Measurements from ENCODE around the gene RALGAPA2.

The RALGAPA2 gene

DNA sequence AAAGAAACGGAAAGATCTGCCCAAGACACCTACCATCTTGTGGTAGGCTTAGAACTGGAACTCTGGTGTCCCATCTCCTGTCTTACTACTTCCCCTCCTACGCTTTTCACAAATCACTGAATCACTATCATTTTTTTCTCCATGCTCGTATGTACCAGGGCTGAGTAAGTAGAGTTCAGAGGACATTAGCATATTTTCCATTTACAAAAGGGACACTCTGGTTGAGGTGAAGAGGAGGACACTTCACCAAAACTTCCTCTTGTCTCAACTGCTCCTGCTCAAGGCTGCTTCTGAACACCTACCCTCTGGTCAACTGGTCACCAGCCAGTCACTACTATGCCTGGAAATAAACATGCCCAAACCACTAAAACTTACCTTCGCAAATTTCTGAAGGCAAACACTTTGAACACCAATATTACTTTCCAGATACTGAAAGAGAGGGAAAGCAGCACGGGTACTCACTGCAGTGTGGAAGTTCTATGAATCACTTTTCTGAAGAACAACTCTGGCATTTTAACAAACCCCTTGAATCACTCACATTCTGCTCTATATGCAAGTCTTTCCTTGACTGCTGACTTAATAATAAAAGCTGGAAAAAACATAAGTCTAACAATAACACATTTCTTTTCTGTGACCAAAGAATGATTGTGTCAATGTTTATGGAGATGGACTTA is 221.2 kb downstream of the RALGAPA2 start:
- DNase-seq, result no peak

DNA sequence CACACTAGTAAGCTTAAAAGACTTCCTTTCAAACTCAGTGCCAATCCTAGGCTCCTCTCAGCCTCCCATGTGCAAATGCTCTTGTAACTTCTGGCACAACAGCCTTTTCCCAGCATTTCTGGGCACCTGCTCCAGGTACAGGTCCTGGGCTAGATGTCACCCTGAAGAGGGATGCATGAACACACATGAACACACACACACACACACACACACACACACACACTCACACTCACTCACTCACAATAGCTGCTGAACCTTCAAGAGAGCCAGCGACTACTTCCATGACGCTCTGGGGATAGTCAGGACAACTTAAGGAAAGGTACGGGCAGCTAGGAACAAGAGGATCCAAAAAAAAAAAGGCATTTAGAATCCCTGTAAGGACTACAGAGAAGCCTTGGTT is 221.8 kb downstream of the RALGAPA2 start:
- no peak for DNase-seq

DNA sequence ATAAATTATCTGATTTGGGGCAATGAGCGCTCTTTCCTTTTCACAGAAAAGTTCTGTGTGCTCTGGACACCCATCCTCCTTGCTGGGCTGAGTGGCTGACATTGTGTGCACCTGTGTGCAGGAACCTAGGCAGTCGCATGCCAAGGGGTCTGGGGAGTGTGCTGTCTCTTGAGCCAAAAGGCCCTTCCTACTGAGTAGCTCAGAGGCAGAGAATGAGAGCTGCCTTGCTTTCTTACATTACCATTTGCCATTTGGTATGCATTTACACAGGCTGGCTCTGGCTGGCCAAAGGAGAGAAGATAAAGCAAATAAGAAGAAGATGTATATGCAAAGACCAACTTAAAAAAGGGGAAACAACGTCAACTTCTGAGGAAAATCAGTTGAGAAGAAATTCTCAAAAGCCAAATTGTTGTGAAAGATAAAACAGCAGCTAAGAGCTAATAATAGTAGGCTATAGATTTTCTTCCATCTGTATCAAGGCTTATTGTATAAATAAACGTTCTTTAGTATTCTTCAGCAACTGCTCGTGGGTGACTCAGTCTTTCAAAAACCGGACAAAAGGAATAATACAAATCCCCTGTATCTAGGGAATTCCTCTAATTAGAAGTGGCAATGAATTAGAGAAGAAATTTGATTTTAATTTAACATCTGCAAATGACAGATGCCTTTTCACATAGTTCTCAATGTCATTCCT is 222.6 kb downstream of the RALGAPA2 start:
- no peak for DNase-seq

DNA sequence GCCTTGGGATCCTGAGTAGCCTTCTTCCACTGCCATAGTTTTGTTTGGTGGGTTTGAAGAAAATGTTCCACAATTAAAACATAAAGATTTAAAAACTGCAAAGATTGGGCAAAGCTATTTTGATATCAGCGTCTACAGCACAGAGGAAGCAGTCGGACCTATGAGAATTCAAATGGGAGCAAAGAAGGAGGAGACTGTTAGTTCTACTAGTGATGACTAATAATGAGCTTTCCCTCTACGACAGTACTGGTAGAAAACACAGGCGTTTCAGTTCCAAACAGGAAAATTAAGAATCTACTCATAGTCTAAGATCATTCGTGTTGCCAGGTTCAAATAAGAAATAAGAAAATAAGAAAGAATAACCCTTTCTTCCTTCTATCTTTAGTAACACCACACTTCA is 223.4 kb downstream of the RALGAPA2 start:
- DNase-seq, result no peak

DNA sequence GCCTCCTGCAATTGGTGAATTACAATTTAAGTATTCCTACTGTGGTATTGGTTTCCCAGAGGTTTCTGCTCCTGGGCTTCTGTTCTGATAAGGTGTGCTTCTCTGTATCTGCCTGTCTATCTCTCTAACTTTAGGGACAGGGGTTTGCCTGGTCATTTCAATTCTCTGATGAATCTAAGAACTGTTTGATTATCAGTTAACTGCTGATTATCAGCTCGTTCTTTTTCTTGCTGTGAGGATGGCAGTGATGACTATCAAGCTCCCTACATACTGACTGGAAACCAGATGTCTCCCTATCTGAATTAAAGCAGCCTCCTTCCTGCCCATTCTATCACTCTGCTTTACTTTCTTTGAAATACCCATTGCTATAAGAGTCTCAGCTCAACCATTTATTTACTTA is 224.1 kb downstream of the RALGAPA2 start:
- DNase-seq, result no peak

DNA sequence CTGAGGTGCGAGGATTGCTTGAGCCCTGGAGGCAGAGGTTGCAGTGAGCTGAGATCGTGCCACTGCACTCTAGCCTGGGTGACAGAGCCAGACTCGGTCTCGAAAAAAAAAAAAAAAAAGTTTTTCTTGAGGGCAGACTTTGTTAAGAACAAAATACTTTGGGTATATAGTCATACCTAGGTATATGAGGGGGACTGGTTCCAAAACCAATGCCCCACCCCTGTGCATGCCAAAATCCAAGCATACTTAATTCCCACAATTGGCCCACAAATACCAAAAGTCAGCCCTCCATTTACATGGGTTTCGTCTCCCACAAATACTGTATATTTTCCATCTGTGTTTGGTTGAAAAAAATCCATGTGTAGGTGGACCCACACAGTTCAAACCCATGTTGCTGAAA is 224.6 kb downstream of the RALGAPA2 start:
- DNase-seq, result no peak

DNA sequence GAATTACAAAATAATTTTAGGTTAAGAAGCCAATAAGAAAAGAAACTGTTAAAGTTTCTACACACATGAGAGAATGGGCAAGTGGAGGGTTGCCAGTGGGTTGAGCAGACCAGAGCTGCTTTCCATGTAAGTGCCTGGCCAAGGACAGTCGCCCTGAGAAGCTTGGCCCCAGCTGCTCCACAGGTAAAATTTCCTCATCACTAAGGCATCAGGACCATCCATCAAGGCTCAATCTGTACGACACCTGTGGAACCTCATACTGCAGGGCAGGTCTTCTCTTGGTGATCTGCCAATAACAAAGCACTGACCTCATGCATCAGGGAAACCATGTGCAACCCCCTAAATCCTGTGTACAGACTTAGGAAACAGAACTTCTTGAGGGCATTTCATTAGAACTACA is 229.1 kb downstream of the RALGAPA2 start:
- no peak for DNase-seq

DNA sequence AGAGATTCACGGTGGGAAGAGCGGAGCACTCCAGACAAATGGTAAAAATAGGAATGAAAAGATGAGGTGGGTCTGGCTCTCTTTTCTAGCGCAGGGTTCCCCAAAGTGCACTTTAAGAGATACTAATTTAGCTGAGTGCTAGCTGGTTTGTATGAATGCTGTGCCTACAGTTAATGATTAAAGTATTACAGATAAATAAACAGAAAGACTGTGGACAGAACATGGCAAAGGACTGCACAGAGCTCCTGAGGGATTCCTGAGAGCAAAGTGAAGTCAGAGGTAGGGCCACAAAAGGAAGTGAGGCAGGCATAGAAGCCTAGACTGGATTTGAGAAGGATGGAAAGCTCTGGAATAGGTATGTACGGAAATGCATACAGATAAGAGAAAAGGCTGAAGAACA is 230.0 kb downstream of the RALGAPA2 start:
- no peak for DNase-seq

DNA sequence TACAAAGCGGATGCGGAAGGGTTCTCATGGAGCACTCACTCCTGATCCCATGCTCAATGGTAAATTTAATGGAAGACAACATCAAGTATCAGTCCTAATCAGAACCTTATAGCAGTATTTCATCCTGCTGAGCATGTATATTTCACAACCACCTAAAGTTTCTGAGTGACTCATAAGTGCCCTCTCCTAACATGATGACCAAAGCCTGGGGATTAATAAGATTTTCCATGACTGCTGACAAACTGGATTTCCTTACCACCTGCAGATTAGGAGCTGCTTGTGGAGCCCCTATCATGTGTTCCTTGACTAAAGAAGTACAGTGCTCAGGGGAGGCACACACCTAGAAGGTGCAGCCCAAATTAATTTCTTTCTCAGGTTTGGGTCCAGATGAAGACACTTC is 231.8 kb downstream of the RALGAPA2 start:
- DNase-seq, result no peak

DNA sequence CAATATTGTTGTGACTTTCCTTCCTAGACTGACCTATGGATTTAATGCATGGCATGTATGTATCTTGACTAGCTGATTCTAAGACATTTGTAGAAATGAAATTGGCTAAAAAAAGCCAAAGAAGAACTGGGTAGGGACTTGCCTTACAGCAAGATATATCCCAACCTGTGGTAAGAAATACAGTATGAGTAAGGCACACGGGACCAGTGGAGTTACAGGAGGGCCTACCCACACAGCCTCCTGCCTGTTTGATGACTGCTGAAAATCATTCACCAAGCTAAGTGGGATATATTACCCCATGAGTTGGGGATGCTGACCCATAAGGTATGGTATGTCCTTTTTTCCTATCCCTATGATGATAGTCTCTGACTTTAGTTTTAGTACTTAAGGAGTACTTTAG is 232.3 kb downstream of the RALGAPA2 start:
- no peak for DNase-seq

DNA sequence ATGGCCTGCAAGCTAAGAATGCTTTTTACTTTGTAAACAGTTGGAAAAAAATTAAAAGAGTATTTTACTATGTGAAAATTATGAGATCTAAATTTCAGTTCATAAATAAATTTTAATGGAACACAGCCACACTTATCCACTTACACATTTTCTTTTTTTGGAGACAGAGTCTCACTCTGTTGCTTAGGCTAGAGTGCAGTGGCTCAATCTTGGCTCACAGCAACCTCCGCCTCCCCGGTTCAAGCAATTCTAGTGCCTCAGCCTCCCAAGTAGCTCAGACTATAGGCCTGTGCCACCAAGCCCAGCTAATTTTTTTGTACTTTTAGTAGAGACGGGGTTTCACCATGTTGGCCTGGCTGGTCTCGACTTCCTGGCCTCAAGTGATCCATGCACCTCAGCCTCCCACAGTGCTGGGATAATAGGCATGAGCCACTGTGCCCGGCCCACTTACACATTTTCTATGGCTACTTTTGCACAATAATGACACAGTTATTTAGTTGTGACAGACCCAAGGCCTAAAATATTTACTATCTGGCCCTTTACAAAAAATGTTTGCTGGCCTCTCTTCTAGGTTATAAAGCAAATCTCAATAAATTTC is 234.9 kb downstream of the RALGAPA2 start:
- no peak for DNase-seq

DNA sequence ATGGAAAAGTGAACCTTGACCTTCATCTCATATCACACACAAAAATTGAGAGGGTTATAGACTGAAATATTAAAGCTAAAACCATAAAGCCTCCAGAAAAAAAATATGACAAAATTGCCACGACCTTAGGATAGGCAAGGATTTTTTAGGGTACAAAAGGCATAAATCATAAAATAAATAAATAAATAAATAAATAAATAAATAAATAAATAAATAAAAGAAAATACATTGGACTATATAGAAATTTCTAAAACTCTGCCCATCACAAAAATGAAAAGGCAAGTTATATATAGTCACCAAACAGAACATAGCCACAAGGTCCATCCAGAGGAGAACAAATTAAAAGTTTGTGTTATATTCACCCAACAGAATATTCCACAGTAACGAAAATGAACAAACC is 235.9 kb downstream of the RALGAPA2 start:
- DNase-seq, result no peak

DNA sequence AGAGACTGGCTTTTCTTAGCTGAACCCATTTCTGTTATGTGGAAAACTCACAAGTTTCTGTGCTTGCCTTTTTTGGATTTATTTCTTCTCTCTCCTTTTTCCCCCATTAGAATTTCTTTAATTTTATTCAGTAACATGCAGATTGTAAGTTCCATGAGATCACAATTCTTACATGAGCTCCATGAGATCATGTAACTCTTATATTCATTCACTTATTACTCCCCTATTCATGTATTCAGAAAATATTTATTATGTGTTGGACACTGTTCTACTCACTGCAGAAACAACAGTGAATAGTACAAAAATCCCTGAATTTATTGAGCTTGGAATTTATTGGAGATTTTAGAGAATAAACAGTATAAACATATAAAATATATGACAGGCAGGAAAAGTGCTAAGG is 238.8 kb downstream of the RALGAPA2 start:
- DNase-seq, result no peak

DNA sequence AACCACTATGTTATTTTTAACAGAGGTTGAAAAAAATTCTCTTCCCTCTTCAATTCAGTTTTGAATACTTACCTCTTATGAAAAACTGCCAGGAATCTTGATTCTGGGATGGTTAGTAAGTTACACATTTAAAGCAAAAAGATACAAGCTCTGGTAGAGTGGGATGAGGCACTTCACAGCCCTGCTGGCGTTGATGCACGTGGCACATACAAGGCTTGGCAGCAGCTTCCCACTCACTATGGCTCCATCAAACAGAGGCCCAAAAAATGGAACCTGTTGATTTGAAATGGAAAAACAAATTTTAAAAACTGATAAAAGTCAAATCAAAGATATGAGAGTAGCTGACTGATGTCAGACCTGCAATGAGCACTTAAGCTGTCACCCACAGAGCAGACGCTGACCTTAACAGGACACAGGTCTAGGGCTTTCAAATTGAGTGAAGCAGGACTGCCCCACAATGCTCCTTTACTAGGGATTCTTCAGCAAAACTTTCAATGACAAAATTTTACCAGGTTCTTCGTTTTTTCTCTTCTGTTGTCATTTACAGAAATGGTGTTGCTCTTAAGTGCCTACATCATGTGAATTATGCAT is 239.7 kb downstream of the RALGAPA2 start:
- no peak for DNase-seq

DNA sequence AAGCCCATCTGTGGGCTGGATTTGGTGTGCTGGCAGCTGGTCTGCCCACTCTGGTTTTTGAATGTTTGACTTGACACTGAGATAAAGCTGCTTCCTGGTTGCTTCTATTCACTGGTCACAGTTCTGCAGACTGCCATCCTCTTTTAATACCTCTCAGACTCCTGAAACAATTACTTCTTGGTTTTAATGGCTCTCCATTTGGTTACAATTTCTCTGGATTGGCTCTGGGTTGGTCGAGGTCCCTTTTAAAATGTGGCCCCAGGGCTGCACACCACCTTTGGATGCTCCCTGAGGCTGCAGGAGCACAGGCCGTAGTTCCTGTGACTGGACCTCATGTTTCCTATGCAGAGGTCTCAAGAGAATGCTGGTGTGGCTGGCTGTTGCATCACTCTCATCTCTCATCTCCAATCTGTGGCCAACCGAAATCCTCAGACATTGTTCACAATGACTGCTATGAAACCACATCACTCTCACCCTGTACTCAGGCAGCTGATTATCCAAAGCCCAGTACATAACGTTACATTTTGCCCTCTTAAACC is 246.0 kb downstream of the RALGAPA2 start:
- DNase-seq, result no peak

DNA sequence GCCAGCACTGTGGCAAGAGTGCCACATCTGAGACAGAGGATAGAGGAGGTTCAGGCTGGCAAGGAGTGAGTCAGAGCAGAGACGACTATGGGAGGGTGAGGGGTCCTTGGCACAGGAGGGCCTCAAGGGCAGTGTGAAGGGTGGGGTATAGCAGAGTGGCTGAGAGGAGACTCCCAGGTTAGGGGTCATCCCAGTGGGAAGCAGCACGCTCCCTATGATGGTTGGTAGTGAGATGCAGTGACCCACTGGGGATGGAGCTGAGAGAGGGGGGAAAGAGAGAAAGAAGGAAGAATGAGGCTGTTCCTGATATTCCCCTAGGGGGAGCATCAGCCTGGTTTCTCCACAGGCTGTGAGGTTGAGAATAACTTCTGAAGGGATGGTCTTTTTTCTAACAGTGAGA is 247.2 kb downstream of the RALGAPA2 start:
- DNase-seq, result no peak

DNA sequence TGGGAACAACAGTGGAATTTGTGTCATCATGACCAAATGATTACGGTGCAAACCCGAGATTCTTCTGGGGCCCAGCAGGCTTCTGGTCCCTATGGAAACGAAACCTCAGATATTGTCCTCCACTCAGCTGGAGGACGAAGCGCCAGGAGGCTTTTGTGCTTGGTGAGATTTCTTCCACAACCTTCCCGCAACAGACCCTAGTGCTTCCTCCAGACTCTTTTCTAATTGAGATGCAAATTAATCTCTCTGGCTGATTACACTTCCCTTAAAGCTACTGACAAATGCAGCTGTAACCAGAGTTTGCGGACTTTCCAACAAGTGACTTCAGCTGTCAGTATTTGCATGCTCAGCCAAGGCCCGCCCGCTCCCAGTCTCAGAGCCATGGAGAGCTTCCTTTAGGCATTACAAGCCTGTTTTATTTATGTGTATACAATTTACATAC is 248.5 kb downstream of the RALGAPA2 start:
- DNase-seq, result no peak

DNA sequence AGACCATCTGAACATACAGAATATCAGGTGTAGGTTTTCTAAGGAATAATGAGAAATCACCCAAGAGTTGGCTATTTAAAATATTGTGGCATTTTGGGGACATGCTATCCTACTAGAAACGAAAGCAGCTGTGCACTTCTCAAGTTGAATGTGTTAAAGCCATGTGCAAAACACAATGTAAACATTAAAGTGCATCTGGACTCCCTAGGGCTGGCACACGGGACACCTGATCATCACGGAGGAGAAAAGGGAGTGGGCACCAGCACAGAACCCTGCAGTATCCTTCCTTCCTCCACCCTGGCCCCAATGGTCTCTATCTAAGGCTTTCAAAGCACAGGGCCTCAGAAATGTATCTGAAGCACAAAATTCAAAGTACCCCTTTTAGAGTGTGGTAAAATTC is 250.3 kb downstream of the RALGAPA2 start:
- DNase-seq, result no peak

DNA sequence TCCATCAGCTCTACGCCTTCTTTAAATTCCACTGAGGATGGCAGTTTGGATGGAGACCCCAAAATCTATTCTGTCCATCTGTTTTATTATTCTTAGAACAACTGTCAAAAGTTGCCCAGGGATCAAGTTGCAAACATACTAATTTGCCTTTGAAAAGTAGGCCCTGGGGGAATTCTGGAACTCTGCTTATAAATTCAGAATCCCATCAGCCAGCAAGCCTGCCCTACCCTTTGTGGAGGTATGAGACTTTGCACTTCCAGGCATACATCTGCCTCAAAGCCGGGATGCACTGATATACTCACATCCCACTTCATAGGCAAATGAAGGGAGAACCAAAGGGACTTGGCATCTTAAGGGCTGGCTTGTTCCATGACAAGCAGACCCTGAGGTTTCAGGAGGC is 250.9 kb downstream of the RALGAPA2 start:
- no peak for DNase-seq

DNA sequence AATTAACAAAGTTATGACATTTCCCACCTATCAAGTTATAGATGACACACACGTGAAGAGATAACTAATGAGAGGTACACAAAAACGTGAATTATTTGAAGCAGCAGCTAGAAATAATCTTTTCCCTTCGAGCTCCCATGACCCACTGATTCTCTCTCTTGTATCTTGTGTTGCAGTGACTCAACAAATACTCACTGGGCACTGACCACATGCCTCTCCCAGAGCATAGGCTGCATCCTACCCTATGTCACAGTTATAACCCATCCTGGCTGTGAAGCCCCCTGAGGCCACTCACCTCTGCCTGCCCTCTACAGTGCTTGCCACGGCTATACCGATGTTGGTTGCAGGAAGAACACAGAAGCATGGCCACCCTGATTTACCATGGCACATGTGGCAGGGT is 252.7 kb downstream of the RALGAPA2 start:
- no peak for DNase-seq

DNA sequence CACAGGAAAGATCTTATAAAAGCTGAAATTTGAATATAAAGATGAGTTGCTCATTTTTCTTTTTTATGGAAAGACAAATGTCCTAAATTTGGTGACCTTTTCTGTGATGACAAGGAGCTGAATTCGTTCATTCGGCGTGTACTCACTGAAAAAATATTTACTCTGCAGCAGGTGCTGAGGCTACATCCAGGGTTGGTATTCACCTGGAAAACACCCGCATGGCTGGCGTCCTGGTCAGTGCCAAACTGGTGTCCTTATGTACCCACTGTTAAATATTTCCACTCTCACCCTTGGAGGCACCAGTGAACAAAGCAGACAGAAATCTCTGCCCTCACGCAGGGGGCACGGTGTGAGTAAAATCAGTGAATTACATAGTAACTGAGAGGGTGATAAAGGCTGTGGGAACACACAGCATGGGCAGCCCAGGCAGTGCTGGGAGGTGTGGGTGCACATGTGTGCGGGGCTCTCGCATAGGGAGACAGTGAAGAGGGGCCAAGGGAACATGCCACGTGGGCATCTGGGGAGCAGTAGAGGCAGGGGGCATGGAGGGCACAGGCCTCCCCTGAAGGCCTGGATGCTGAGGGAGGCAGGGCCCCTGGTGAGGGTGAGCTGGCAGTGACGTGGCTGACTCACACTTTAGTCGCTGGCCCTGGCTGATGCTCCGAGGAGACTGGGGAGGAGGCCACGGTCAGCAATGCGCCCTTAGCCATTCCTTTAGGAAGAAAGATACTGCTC is 254.9 kb downstream of the RALGAPA2 start:
- DNase-seq, result no peak

DNA sequence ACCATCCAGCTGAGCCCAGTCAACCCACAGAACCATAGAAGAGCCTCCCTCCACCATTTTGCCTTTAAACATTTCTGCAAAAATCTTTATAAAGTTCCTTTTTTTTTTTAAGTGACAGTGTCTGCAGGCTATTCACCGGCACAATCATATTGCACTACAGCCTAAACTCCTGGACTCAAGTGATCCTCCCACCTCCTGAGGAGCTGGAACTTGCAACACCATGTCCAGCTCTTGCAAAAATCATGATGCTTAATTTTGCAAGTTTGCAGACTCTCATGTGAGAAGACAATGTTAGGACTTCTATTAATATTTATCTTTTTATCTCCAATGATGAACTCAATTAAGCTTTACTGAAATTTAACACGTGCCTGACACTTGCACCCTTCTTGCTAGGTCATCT is 255.7 kb downstream of the RALGAPA2 start:
- DNase-seq, result no peak

DNA sequence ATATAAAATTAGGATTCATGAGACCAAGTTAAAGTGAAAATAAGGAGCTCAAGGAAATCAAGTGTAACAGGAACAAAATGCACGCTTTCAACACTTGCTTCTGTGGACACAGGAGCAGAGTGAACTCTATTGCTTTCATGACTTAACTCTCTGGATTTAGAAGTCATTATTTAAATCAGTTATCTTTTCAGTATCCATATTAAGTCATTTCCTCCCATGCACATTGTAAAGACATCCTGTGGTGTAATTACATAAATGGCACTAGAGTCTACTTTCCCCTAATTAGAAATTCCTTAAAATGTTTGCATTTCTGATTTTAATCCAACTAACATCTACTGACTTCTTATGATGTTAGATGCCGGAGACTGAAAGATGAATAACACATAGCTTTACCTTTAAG is 256.5 kb downstream of the RALGAPA2 start:
- DNase-seq, result no peak

All from bone marrow (tissue), 2 donors.